ENCODE data around the gene TREX2. TPM values are rescaled to one million over a fixed set of nuclear protein-coding genes. Genes with fewer than 3 reads are reported as not detected.

TREX2 gene
- total and polyA plus RNA-seq, 4 donors = 0.61 to 1.2 (median 0.64) TPM

GRCh38 chrX:153450114-153450948 lies 4.5 kb upstream of the TREX2 start:
- WGBS, 2 donors = 89 to 97% methylated on average over 20 to 26 of the region's 26 CpGs
- H3K27me3 ChIP-seq (ENCODE audit: control insufficient read depth in 3 of 3, insufficient read depth in 3 of 3, low read length in 2 of 3) = no peaks in the 10 kb centered on the region
- no peak overlapping the region for H3K4me3 ChIP-seq
- H3K27ac ChIP-seq (ENCODE audit: low read depth in 1 of 2, low read length in 1 of 2) = no peak overlapping the region
- TF ChIP-seq CTCF (IDR thresholded peaks at IDR 0.05; ENCODE audit: control extremely low read depth, extremely low read depth) = no peak
- ATAC-seq (ENCODE audit: insufficient read depth, low FRiP score) = no peak
- no peak for DNase-seq
- H3K9me3 ChIP-seq (ENCODE audit: control insufficient read depth in 4 of 4, insufficient read depth in 3 of 4, low read length in 3 of 4) = peaks cover 0 to 1% (median 0%) of the 10 kb centered on the region in 4 donors
- no peaks in the 10 kb centered on the region for H3K4me1 ChIP-seq (ENCODE audit: control insufficient read depth in 5 of 5, insufficient read depth in 5 of 5, low read length in 5 of 5)
- H3K9ac ChIP-seq (ENCODE audit: insufficient read depth in 1 of 2, low read length in 2 of 2) = no peak overlapping the region
- peaks cover 0 to 1% (median 0%) of the 10 kb centered on the region in 4 donors for H3K36me3 ChIP-seq (ENCODE audit: control insufficient read depth in 4 of 4, insufficient read depth in 4 of 4, low read length in 4 of 4)

GRCh38 chrX:153449368-153450113 lies 3.7 kb upstream of the TREX2 start:
- no peak for DNase-seq
- Histone ChIP-seq H3K27ac (ENCODE audit: low read depth in 1 of 2, low read length in 1 of 2) (no peak overlapping the region), H3K4me1 (ENCODE audit: control insufficient read depth in 5 of 5, insufficient read depth in 5 of 5, low read length in 5 of 5) (no peaks in the 10 kb centered on the region), H3K36me3 (ENCODE audit: control insufficient read depth in 4 of 4, insufficient read depth in 4 of 4, low read length in 4 of 4) (peaks cover 0 to 1% (median 0%) of the 10 kb centered on the region in 4 donors), H3K9me3 (ENCODE audit: control insufficient read depth in 4 of 4, insufficient read depth in 3 of 4, low read length in 3 of 4) (peaks cover 0 to 1% (median 0%) of the 10 kb centered on the region in 4 donors), H3K9ac (ENCODE audit: insufficient read depth in 1 of 2, low read length in 2 of 2) (no peak overlapping the region), H3K27me3 (ENCODE audit: control insufficient read depth in 3 of 3, insufficient read depth in 3 of 3, low read length in 2 of 3) (no peaks in the 10 kb centered on the region), H3K4me3 (no peak overlapping the region)
- ATAC-seq (ENCODE audit: insufficient read depth, low FRiP score) = no peak
- no peak for TF ChIP-seq CTCF (IDR thresholded peaks at IDR 0.05; ENCODE audit: control extremely low read depth, extremely low read depth)
- WGBS, 2 donors = 80 to 92% methylated on average over 12 to 15 of the region's 15 CpGs

- DNase-seq (no peak), ATAC-seq (ENCODE audit: insufficient read depth, low FRiP score) (no peak)
- Histone ChIP-seq H3K4me1 (ENCODE audit: control insufficient read depth in 5 of 5, insufficient read depth in 5 of 5, low read length in 5 of 5) (no peaks in the 10 kb centered on the region), H3K36me3 (ENCODE audit: control insufficient read depth in 4 of 4, insufficient read depth in 4 of 4, low read length in 4 of 4) (peaks cover 0 to 1% (median 0%) of the 10 kb centered on the region in 4 donors), H3K9ac (ENCODE audit: insufficient read depth in 1 of 2, low read length in 2 of 2) (no peak overlapping the region), H3K4me3 (no peak overlapping the region), H3K9me3 (ENCODE audit: control insufficient read depth in 4 of 4, insufficient read depth in 3 of 4, low read length in 3 of 4) (peaks cover 0 to under 1% (median 0%) of the 10 kb centered on the region in 4 donors), H3K27me3 (ENCODE audit: control insufficient read depth in 3 of 3, insufficient read depth in 3 of 3, low read length in 2 of 3) (no peaks in the 10 kb centered on the region), H3K27ac (ENCODE audit: low read depth in 1 of 2, low read length in 1 of 2) (no peak overlapping the region)
- 90 to 95% methylated on average over 19 to 21 of the region's 21 CpGs for WGBS, 2 donors
- TF ChIP-seq CTCF (IDR thresholded peaks at IDR 0.05; ENCODE audit: control extremely low read depth, extremely low read depth) = no peak
Observed at GRCh38 chrX:153448556-153449367, 2.9 kb upstream of the TREX2 start.

Measured in lung (tissue), 12 donors.